ENCODE results near the gene CCDC188. TPM values are rescaled to one million over a fixed set of nuclear protein-coding genes. Genes with fewer than 3 reads are reported as not detected.
A peak's percentile ranks its signal among the peaks of the same experiment; 100 is the strongest.

The CCDC188 gene
- total RNA-seq, 1 experiment from 2014 or later = not detected

DNA sequence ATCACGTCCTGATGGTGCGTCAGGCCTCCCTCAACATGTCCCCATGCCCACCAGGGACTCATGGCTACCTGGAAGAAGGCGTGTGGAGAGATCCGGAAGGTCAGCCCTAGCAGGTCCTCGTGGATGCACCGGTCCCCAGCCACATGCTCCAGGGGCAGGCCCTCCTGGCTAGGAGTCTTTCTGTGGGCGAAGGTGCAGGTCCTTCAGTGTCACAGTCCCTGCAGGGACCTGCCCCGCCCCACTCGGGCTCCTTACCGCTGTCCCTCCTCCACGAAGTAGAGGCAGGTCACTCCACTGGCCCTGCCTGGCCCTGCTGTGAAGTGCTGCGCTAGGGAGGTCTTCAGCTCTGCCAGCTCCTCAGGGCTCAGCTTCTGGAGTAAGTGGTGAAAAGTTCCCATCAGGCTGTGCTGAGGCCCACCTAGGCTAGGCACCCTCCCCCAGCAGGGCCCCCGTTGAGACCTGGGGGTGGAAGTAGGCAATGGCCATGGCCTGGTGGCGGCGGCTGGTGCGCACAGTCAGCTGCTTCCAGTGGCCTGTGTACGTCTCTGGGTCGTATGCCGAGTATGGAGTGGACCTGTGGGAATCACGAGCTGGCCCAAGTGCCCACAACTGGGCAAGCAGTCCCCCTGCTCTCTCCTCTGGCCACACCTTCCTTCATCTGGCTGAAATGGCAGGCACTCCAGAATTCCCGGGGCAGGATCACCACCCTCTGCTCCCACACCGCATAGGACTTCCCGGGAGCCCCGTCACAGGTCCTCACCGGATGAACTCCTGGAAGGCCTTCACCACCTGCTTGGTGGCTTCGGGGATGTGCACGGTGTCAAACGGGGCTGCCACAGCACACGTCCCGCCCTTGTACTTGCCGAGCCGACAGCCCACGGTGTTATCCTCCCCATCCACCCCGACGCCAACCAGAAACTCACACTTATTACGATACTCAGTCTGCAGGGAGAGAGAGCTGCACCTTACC lies 36.1 kb downstream of the CCDC188 start:
- H3K4me1 Mint-ChIP-seq = peaks cover 12% of the 10 kb centered on the region
- DNase-seq (ENCODE audit: low spot score) = no peak
- H3K27me3 Mint-ChIP-seq (ENCODE audit: low read depth) = no peaks in the 10 kb centered on the region
- H3K9me3 Mint-ChIP-seq = no peaks in the 10 kb centered on the region
- H3K36me3 Mint-ChIP-seq = peaks cover 32% of the 10 kb centered on the region
- peak overlapping the region; percentile 34 for H3K4me3 Mint-ChIP-seq
- ChIA-PET CTCF (no interaction called here), POLR2A (interaction anchor here (1.0 to 2.0 kb wide), 2 partner anchors 14 kb away, joined by 3 to 6 read pairs; no protein-coding TSS in a partner anchor)
- ATAC-seq = no peak
- TF ChIP-seq, protein P1, sequence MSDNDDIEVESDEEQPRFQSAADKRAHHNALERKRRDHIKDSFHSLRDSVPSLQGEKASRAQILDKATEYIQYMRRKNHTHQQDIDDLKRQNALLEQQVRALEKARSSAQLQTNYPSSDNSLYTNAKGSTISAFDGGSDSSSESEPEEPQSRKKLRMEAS (CRISPR knock-in tag; IDR thresholded peaks at IDR 0.05) = no peak
- TF ChIP-seq, protein P2, sequence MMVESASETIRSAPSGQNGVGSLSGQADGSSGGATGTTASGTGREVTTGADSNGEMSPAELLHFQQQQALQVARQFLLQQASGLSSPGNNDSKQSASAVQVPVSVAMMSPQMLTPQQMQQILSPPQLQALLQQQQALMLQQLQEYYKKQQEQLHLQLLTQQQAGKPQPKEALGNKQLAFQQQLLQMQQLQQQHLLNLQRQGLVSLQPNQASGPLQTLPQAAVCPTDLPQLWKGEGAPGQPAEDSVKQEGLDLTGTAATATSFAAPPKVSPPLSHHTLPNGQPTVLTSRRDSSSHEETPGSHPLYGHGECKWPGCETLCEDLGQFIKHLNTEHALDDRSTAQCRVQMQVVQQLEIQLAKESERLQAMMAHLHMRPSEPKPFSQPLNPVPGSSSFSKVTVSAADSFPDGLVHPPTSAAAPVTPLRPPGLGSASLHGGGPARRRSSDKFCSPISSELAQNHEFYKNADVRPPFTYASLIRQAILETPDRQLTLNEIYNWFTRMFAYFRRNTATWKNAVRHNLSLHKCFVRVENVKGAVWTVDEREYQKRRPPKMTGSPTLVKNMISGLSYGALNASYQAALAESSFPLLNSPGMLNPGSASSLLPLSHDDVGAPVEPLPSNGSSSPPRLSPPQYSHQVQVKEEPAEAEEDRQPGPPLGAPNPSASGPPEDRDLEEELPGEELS (CRISPR knock-in tag; IDR thresholded peaks at IDR 0.05) = no peak
- TF ChIP-seq IRF2 (CRISPR knock-in tag; IDR thresholded peaks at IDR 0.05; ENCODE audit: borderline replicate concordance, low read depth) (no peak), ATF1 (CRISPR knock-in tag; IDR thresholded peaks at IDR 0.05) (0 out of 2 replicates have a peak, but pooled peaks have one; percentile 48)
- TF ChIP-seq, protein P3, sequence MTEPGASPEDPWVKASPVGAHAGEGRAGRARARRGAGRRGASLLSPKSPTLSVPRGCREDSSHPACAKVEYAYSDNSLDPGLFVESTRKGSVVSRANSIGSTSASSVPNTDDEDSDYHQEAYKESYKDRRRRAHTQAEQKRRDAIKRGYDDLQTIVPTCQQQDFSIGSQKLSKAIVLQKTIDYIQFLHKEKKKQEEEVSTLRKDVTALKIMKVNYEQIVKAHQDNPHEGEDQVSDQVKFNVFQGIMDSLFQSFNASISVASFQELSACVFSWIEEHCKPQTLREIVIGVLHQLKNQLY (CRISPR knock-in tag; IDR thresholded peaks at IDR 0.05) = no peak
- peak overlapping the region; percentile 62; the same call in 1 of the 2 replicates for H3K27ac Mint-ChIP-seq

DNA sequence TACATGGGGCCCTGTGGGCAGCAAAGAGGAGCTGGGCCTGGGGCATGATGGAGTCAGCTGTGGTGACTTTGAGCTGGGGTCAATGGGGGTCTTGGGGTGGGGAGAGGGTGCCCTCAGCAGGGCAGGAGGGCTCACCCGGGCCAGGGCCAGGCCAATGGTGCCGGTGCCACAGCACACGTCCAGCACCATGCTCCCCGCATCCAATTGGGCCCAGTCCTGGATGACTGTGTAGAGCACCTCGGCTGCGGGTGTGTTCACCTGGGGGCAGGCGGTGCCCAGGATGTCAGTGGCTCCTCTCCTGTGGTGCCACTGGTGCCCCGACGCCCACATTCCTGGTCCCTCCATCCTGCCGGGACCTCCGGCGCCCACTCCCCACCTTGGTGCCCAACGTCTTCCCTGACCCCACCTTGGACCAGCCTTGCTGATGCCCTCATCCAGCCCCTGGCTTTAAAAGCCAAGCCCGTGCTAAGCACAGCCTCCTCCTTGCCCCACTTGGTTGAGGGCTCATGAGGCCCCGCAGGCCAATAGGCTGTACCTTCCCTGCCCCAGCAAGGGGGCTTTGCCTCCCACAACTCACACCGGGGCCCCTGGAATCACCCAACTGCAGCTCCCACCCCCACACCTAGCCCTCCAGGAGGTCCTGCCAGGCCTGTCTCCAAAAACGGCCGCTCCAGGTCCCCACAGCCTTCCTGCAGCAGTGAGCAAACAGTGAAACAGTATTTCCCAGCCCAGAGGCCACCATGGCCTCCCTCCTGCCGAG lies 37.1 kb downstream of the CCDC188 start:
- DNase-seq (ENCODE audit: low spot score) = no peak
- TF ChIP-seq, protein P4, sequence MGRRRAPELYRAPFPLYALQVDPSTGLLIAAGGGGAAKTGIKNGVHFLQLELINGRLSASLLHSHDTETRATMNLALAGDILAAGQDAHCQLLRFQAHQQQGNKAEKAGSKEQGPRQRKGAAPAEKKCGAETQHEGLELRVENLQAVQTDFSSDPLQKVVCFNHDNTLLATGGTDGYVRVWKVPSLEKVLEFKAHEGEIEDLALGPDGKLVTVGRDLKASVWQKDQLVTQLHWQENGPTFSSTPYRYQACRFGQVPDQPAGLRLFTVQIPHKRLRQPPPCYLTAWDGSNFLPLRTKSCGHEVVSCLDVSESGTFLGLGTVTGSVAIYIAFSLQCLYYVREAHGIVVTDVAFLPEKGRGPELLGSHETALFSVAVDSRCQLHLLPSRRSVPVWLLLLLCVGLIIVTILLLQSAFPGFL (CRISPR knock-in tag; IDR thresholded peaks at IDR 0.05; ENCODE audit: borderline replicate concordance) = no peak
- TF ChIP-seq ZNF219 (CRISPR knock-in tag; IDR thresholded peaks at IDR 0.05; ENCODE audit: borderline replicate concordance) (no peak), ZNF396 (CRISPR knock-in tag; IDR thresholded peaks at IDR 0.05; ENCODE audit: borderline replicate concordance) (no peak), GABPB1 (CRISPR knock-in tag; IDR thresholded peaks at IDR 0.05) (no peak), GRHL2 (CRISPR knock-in tag; IDR thresholded peaks at IDR 0.05; ENCODE audit: insufficient replicate concordance, severe bottlenecking) (no peak), JUN (CRISPR knock-in tag; IDR thresholded peaks at IDR 0.05) (no peak), TEAD1 (CRISPR knock-in tag; IDR thresholded peaks at IDR 0.05) (no peak), OVOL2 (CRISPR knock-in tag; IDR thresholded peaks at IDR 0.05; ENCODE audit: borderline replicate concordance) (no peak), RORB (CRISPR knock-in tag; IDR thresholded peaks at IDR 0.05) (no peak)
- TF ChIP-seq, protein P5, sequence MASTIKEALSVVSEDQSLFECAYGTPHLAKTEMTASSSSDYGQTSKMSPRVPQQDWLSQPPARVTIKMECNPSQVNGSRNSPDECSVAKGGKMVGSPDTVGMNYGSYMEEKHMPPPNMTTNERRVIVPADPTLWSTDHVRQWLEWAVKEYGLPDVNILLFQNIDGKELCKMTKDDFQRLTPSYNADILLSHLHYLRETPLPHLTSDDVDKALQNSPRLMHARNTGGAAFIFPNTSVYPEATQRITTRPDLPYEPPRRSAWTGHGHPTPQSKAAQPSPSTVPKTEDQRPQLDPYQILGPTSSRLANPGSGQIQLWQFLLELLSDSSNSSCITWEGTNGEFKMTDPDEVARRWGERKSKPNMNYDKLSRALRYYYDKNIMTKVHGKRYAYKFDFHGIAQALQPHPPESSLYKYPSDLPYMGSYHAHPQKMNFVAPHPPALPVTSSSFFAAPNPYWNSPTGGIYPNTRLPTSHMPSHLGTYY (CRISPR knock-in tag; IDR thresholded peaks at IDR 0.05) = no peak
- TF ChIP-seq, protein P6, sequence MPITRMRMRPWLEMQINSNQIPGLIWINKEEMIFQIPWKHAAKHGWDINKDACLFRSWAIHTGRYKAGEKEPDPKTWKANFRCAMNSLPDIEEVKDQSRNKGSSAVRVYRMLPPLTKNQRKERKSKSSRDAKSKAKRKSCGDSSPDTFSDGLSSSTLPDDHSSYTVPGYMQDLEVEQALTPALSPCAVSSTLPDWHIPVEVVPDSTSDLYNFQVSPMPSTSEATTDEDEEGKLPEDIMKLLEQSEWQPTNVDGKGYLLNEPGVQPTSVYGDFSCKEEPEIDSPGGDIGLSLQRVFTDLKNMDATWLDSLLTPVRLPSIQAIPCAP (CRISPR knock-in tag; IDR thresholded peaks at IDR 0.05) = no peak
- TF ChIP-seq, protein P7, sequence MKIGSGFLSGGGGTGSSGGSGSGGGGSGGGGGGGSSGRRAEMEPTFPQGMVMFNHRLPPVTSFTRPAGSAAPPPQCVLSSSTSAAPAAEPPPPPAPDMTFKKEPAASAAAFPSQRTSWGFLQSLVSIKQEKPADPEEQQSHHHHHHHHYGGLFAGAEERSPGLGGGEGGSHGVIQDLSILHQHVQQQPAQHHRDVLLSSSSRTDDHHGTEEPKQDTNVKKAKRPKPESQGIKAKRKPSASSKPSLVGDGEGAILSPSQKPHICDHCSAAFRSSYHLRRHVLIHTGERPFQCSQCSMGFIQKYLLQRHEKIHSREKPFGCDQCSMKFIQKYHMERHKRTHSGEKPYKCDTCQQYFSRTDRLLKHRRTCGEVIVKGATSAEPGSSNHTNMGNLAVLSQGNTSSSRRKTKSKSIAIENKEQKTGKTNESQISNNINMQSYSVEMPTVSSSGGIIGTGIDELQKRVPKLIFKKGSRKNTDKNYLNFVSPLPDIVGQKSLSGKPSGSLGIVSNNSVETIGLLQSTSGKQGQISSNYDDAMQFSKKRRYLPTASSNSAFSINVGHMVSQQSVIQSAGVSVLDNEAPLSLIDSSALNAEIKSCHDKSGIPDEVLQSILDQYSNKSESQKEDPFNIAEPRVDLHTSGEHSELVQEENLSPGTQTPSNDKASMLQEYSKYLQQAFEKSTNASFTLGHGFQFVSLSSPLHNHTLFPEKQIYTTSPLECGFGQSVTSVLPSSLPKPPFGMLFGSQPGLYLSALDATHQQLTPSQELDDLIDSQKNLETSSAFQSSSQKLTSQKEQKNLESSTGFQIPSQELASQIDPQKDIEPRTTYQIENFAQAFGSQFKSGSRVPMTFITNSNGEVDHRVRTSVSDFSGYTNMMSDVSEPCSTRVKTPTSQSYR (CRISPR knock-in tag; IDR thresholded peaks at IDR 0.05) = no peak
- H3K27ac Mint-ChIP-seq = no peak overlapping the region; the same call in 1 of the 2 replicates
- H3K36me3 Mint-ChIP-seq = peaks cover 27% of the 10 kb centered on the region
- no peak for ATAC-seq
- H3K9me3 Mint-ChIP-seq = no peaks in the 10 kb centered on the region
- ChIA-PET POLR2A (interaction anchor here (0.6 kb wide), 1 partner anchor 390 kb away, joined by 3 read pairs; no protein-coding TSS in a partner anchor), CTCF (interaction anchor here (1.3 kb wide), 1 partner anchor 13 kb away, joined by 5 read pairs; no protein-coding TSS in a partner anchor)
- H3K4me1 Mint-ChIP-seq = peaks cover 3% of the 10 kb centered on the region
- no peak overlapping the region for H3K4me3 Mint-ChIP-seq
- H3K27me3 Mint-ChIP-seq (ENCODE audit: low read depth) = no peaks in the 10 kb centered on the region

Data from WTC11 (cell line).